ENCODE data around the gene LECT2. TPM values are rescaled to one million over a fixed set of nuclear protein-coding genes. Genes with fewer than 3 reads are reported as not detected.

The LECT2 gene
- polyA plus RNA-seq, 4 donors: 1.6 to 3.4 (median 2.5) TPM

GRCh38 chr5:135979510-135979909 is 24.7 kb upstream of the LECT2 start:
- no peak for DNase-seq (ENCODE audit: low read depth in 4 of 4, low spot score in 3 of 4)

GRCh38 chr5:135978993-135979392 is 24.2 kb upstream of the LECT2 start:
- DNase-seq (ENCODE audit: low read depth in 4 of 4, low spot score in 3 of 4): no peak

- no peak for DNase-seq (ENCODE audit: low read depth in 4 of 4, low spot score in 3 of 4)
Measured at GRCh38 chr5:135978212-135978631, 23.4 kb upstream of the LECT2 start.

GRCh38 chr5:135977375-135977928 is 22.7 kb upstream of the LECT2 start:
- DNase-seq (ENCODE audit: low read depth in 4 of 4, low spot score in 3 of 4): peak in 1 of 4 donors; percentile 24

- no peak for DNase-seq (ENCODE audit: low read depth in 4 of 4, low spot score in 3 of 4)
Measured at GRCh38 chr5:135976216-135976615, 21.4 kb upstream of the LECT2 start.

- DNase-seq (ENCODE audit: low read depth in 4 of 4, low spot score in 3 of 4): no peak
Measured at GRCh38 chr5:135975122-135975521, 20.3 kb upstream of the LECT2 start.

GRCh38 chr5:135974021-135974600 is 19.3 kb upstream of the LECT2 start:
- no peak for DNase-seq (ENCODE audit: low read depth in 4 of 4, low spot score in 3 of 4)

GRCh38 chr5:135973323-135974020 is 18.7 kb upstream of the LECT2 start:
- no peak for DNase-seq (ENCODE audit: low read depth in 4 of 4, low spot score in 3 of 4)

GRCh38 chr5:135971701-135972100 is 16.9 kb upstream of the LECT2 start:
- no peak for DNase-seq (ENCODE audit: low read depth in 4 of 4, low spot score in 3 of 4)

GRCh38 chr5:135966790-135967189 is 12.0 kb upstream of the LECT2 start:
- no peak for DNase-seq (ENCODE audit: low read depth in 4 of 4, low spot score in 3 of 4)

- no peak for DNase-seq (ENCODE audit: low read depth in 4 of 4, low spot score in 3 of 4)
Measured at GRCh38 chr5:135966165-135966564, 11.4 kb upstream of the LECT2 start.

GRCh38 chr5:135965504-135965903 is 10.7 kb upstream of the LECT2 start:
- DNase-seq (ENCODE audit: low read depth in 4 of 4, low spot score in 3 of 4): no peak

- DNase-seq (ENCODE audit: low read depth in 4 of 4, low spot score in 3 of 4): no peak
Measured at GRCh38 chr5:135964670-135965320, 10.0 kb upstream of the LECT2 start.

GRCh38 chr5:135955525-135955924 is 742 bp upstream of the LECT2 start:
- DNase-seq (ENCODE audit: low read depth in 4 of 4, low spot score in 3 of 4): no peak

- DNase-seq (ENCODE audit: low read depth in 4 of 4, low spot score in 3 of 4): no peak
Measured at GRCh38 chr5:135953850-135954249, 933 bp downstream of the LECT2 start.

- DNase-seq (ENCODE audit: low read depth in 4 of 4, low spot score in 3 of 4): no peak
Measured at GRCh38 chr5:135952683-135953082, 2.1 kb downstream of the LECT2 start.

GRCh38 chr5:135951807-135952206 is 3.0 kb downstream of the LECT2 start:
- no peak for DNase-seq (ENCODE audit: low read depth in 4 of 4, low spot score in 3 of 4)

- no peak for DNase-seq (ENCODE audit: low read depth in 4 of 4, low spot score in 3 of 4)
Measured at GRCh38 chr5:135951257-135951656, 3.5 kb downstream of the LECT2 start.

- DNase-seq (ENCODE audit: low read depth in 4 of 4, low spot score in 3 of 4): no peak
Measured at GRCh38 chr5:135950611-135951010, 4.2 kb downstream of the LECT2 start.

- DNase-seq (ENCODE audit: low read depth in 4 of 4, low spot score in 3 of 4): peak; percentile 56 to 69 (median 68)
Measured at GRCh38 chr5:135944967-135945560, 9.7 kb downstream of the LECT2 start.

- DNase-seq (ENCODE audit: low read depth in 4 of 4, low spot score in 3 of 4): no peak
Measured at GRCh38 chr5:135944564-135944963, 10.2 kb downstream of the LECT2 start.

Data from right renal pelvis (tissue), 4 donors.